Pancreas (tissue), 10 donors: ENCODE results near the gene RIPOR3. TPM values are rescaled to one million over a fixed set of nuclear protein-coding genes. Genes with fewer than 3 reads are reported as not detected.

ENCODE experiments used
- ATAC-seq, 4 donors: fragments of 200-7000 bp; cut with Tn5 transposase; one replicate each; pipeline versions ENCODE4 v1.8.0 to v1.9.1; 2020; ENCODE audit warnings: mild to moderate bottlenecking in 4 of 4, moderate library complexity in 4 of 4
- DNase-seq, 6 donors: peaks; one replicate each; pipeline ENCODE4 v3.0.0-alpha.2; 2020
- FAIRE-seq: peaks from 2 replicates; lab custom pipeline; 2012; peaks lifted over from hg19 to GRCh38; lab: Jason Lieb, UNC
- H3K27ac ChIP-seq, 4 donors: fragments of 200-600 bp; sonication (generic); 1 replicate in 3 of 4; 2 replicates in 1 of 4; pipeline versions ENCODE4 v1.5.0 to v1.8.0; 2020
- H3K27me3 ChIP-seq, 4 donors: fragments of 200-600 bp; one replicate each; pipeline ENCODE4 v1.8.0; 2021
- H3K36me3 ChIP-seq, 3 donors: fragments of 200-600 bp; sonication (generic) in 1 of 3; one replicate each; pipeline versions ENCODE4 v1.5.0 to v1.8.0; 2020 to 2021
- H3K4me1 ChIP-seq, 3 donors: fragments of 200-600 bp; one replicate each; pipeline ENCODE4 v1.8.0; 2021
- H3K4me3 ChIP-seq, 4 donors: fragments of 200-600 bp; sonication (generic) in 2 of 4; one replicate each; pipeline versions ENCODE4 v1.5.0 to v1.8.0; 2020 to 2021
- H3K9me3 ChIP-seq, 4 donors: fragments of 200-600 bp; one replicate each; pipeline ENCODE4 v1.8.0; 2021
- WGBS, 2 donors: extraction: QIAGEN DNeasy Blood & Tissue Kit; methylation state at CpG; one replicate each; pipeline ENCODE4 v1.1.7; 2013; 5-methylcytosine and 5-hydroxymethylcytosine counted together
- intact Hi-C, 3 donors: fragments of 100-400 bp; cut with DNase I; formaldehyde crosslinking; loops; one replicate each; pipeline versions ENCODE4 v1.11.1 to v1.14.2; 2022
- polyA plus RNA-seq, 2 donors: library from polyadenylated mRNA; stranded (reverse); fragments of 200-250 nt; gene quantifications; one replicate each; pipeline ENCODE4 v1.2.3, GENCODE V29; 2013
- total RNA-seq, 6 donors: library from RNA; stranded (reverse); fragmentation: NEBNext Ultra II Directional in 4 of 6; extraction: Animal tissue kit (Norgen Biotek cat#: 25700) in 4 of 6; gene quantifications; one replicate each; pipeline versions ENCODE4 v1.2.1 to v1.2.4, GENCODE V29; 2021 to 2023
- TF ChIP-seq, protein P1 (sequence below), 4 donors: fragments of 200-600 bp; sonication (generic) in 3 of 4; IDR thresholded peaks; one replicate each; pipeline versions ENCODE4 v1.5.0 to v1.8.0; 2021; ENCODE audit warnings: antibody characterized with exemption in 4 of 4
- donor health status: healthy with polysubstance abuse.
- donor health status: DM: no; HTN: no; CAD: no; lungs with moderate emphysema.
- donor health status: DM: no; HTN: no; CAD: no.
- donor health status: control.
- donor health status: control.
- donor health status: Bipolar disorder and iron deficiency.
- donor health status: DM: yes; HTN: yes; CAD: no.
- donor health status: DM: no; HTN: no; CAD: no.
- donor health status: DM: no; HTN: no; CAD: no.
- donor health status: DM: yes; HTN: yes; CAD: no.

Gene RIPOR3
- total and polyA plus RNA-seq, 8 donors: 0.67 to 11.3 (median 2.1) TPM

DNA sequence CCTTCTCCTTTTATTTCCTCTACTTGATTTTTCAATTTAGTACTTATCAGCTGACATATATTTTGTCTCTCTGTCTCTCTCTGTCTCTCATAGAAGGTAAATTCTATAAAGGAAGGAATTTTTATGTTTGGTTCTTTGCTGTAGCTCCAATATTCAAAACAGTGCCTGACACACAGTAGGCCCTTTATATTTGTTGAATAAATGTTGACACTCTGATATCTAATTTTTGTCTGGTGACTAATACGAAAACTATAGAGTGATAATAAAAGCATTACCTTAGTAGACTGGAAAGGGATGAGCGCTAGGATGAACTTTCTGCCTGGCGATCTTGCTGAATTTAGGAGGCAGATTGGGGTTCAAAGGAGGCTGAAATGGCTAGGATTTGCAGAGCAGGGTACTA is 138.4 kb downstream of the RIPOR3 start:
- Histone ChIP-seq H3K4me3 (no peak overlapping the region), H3K4me1 (peaks cover 0 to 4% (median 0%) of the 10 kb centered on the region in 3 donors), H3K27me3 (no peaks in the 10 kb centered on the region), H3K27ac (no peak overlapping the region), H3K36me3 (no peaks in the 10 kb centered on the region), H3K9me3 (no peaks in the 10 kb centered on the region)
- FAIRE-seq: no peak
- TF ChIP-seq, protein P1, sequence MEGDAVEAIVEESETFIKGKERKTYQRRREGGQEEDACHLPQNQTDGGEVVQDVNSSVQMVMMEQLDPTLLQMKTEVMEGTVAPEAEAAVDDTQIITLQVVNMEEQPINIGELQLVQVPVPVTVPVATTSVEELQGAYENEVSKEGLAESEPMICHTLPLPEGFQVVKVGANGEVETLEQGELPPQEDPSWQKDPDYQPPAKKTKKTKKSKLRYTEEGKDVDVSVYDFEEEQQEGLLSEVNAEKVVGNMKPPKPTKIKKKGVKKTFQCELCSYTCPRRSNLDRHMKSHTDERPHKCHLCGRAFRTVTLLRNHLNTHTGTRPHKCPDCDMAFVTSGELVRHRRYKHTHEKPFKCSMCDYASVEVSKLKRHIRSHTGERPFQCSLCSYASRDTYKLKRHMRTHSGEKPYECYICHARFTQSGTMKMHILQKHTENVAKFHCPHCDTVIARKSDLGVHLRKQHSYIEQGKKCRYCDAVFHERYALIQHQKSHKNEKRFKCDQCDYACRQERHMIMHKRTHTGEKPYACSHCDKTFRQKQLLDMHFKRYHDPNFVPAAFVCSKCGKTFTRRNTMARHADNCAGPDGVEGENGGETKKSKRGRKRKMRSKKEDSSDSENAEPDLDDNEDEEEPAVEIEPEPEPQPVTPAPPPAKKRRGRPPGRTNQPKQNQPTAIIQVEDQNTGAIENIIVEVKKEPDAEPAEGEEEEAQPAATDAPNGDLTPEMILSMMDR (IDR thresholded peaks at IDR 0.05): no peak
- intact Hi-C loops: no loop called here
- WGBS, 2 donors: 94 to 96% methylated on average over 3 of the region's 3 CpGs
- no peak for ATAC-seq
- DNase-seq: no peak

DNA sequence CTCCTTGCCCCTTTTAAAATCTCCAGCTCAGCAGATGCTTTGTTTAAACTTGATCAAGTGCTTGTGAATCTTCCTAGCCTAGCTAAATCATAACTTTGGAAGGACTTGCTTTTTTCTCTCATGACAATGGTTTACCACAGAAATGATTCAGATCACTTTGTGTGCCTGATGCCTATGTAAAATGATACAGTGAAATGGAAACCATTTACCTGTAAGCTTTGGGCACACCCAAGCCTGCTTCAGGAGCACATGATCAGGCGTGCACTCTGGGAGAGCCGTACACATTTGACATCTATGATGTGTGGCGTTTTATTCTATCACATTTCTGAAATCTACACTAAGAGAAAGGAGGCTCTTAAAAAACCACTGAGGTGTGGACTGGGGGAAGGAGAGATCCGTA is 140.1 kb downstream of the RIPOR3 start:
- TF ChIP-seq, protein P1 (IDR thresholded peaks at IDR 0.05): no peak
- Histone ChIP-seq H3K9me3 (no peaks in the 10 kb centered on the region), H3K4me3 (no peak overlapping the region), H3K27me3 (no peaks in the 10 kb centered on the region), H3K4me1 (peaks cover 0 to 11% (median 0%) of the 10 kb centered on the region in 3 donors), H3K27ac (no peak overlapping the region), H3K36me3 (no peaks in the 10 kb centered on the region)
- 88 to 96% methylated on average over 4 of the region's 4 CpGs for WGBS, 2 donors
- ATAC-seq (no peak), FAIRE-seq (no peak), DNase-seq (no peak)
- intact Hi-C loops: no loop called here

DNA sequence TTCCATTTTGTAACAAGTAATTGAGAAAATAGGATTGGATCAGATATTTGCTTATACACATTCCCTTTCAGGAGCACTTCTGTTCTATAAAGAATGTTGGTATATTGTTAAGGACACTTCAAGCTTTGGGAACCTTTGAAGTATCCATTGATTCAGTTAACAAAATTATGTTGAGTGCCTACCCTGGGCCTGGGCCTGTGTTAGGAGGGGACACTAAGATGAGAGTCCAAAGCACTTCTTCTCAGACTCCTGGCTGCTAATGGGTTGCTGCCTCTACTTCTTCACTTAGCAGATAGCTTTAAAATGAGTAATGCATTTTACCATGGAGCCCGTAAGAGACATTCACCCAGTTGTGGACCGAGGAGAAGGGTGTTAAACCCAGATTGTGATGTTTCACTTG is 140.8 kb downstream of the RIPOR3 start:
- Histone ChIP-seq H3K27me3 (no peaks in the 10 kb centered on the region), H3K27ac (no peak overlapping the region), H3K9me3 (no peaks in the 10 kb centered on the region), H3K4me1 (peaks cover 0 to 8% (median 0%) of the 10 kb centered on the region in 3 donors), H3K4me3 (no peak overlapping the region), H3K36me3 (no peaks in the 10 kb centered on the region)
- DNase-seq: no peak
- TF ChIP-seq, protein P1 (IDR thresholded peaks at IDR 0.05): no peak
- intact Hi-C loops: no loop called here
- no peak for FAIRE-seq
- no peak for ATAC-seq
- WGBS, 2 donors: 88 to 89% methylated on average over 2 of the region's 2 CpGs

DNA sequence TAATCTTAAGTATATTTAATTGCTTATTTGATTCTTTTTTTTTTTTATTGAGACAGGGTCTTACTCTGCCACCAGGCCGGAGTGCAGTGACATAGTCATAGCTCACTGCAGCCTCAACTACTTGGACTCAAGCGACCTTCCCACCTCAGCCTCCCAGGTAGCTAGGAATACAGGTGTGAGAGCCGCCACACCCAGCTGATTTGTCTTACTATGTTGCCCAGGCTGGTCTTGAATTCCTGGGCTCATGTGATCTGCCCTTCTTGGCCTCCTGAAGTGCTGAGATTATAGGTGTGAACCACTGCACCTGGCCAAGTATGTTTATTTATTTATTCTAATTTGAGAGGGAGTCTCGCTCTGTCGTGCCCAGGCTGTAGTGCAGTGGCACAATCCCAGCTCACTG is 142.9 kb downstream of the RIPOR3 start:
- 65 to 69% methylated on average over 5 of the region's 5 CpGs for WGBS, 2 donors
- peaks cover 0 to 8% (median 0%) of the 10 kb centered on the region in 3 donors for H3K4me1 ChIP-seq

DNA sequence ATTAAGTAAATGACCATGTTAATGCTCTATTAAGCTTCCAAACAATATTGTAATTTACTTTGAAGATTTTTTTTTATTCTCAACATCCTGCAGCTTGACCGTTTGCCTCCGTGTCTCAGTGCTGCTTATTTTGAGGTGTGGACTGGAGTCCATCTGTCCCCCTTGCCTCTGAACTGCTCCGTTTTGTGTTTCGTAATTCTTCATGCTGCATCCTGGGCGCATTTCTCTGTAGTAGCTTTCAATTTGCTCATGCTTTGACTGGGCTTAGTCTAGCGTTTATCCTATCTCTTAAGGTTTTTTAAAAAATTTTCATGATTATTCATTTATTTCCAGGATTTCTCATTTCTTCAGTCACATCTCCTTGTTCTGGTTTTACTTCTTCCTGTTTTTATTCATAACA is 143.4 kb downstream of the RIPOR3 start:
- no peaks in the 10 kb centered on the region for H3K9me3 ChIP-seq
- H3K4me3 ChIP-seq: no peak overlapping the region
- DNase-seq (no peak), ATAC-seq (no peak), FAIRE-seq (no peak)
- no peaks in the 10 kb centered on the region for H3K36me3 ChIP-seq
- H3K4me1 ChIP-seq: peaks cover 0 to 8% (median 0%) of the 10 kb centered on the region in 3 donors
- TF ChIP-seq, protein P1 (IDR thresholded peaks at IDR 0.05): no peak
- H3K27me3 ChIP-seq: no peaks in the 10 kb centered on the region
- WGBS, 2 donors: 86 to 91% methylated on average over 6 of the region's 6 CpGs
- intact Hi-C loops: no loop called here
- H3K27ac ChIP-seq: no peak overlapping the region

More for the DNA sequence above, 142.9 kb downstream of the RIPOR3 start:
- ATAC-seq (peak in 1 of 4 donors; percentile 36), FAIRE-seq (no peak), DNase-seq (no peak)
- H3K4me3 ChIP-seq: no peak overlapping the region
- H3K9me3 ChIP-seq: no peaks in the 10 kb centered on the region
- no peaks in the 10 kb centered on the region for H3K36me3 ChIP-seq
- no peaks in the 10 kb centered on the region for H3K27me3 ChIP-seq
- no peak overlapping the region for H3K27ac ChIP-seq
- intact Hi-C loops: no loop called here
- TF ChIP-seq, protein P1 (IDR thresholded peaks at IDR 0.05): no peak
